Hepatocyte (in vitro differentiated cells): ENCODE data around the gene PLOD2. TPM values are rescaled to one million over a fixed set of nuclear protein-coding genes. Genes with fewer than 3 reads are reported as not detected.

Experiments
- DNase-seq: peaks from one replicate; pipeline ENCODE4 v3.0.0-alpha.2; 2016; ENCODE audit warnings: low spot score
- H2AFZ ChIP-seq: fragments of 200-600 bp; sonication (generic); 2 replicates; pipeline ENCODE4 v1.6.0; 2016; ENCODE audit warnings: antibody characterized with exemption, mild to moderate bottlenecking
- H3K27ac ChIP-seq: fragments of 200-600 bp; sonication (generic); 2 replicates; pipeline ENCODE4 v1.5.1; 2016; ENCODE audit warnings: mild to moderate bottlenecking
- H3K27me3 ChIP-seq: fragments of 200-600 bp; sonication (generic); 2 replicates; pipeline ENCODE4 v1.6.1; 2016
- H3K36me3 ChIP-seq: fragments of 200-600 bp; sonication (generic); replicated peaks from 2 replicates; pipeline ENCODE4 v1.5.1; 2016; ENCODE audit warnings: low read depth; ENCODE audit not compliant: insufficient read depth
- H3K4me1 ChIP-seq: fragments of 200-600 bp; sonication (generic); 2 replicates; pipeline ENCODE4 v1.5.1; 2016; ENCODE audit warnings: mild to moderate bottlenecking, moderate library complexity; ENCODE audit not compliant: insufficient read depth
- H3K4me2 ChIP-seq: fragments of 200-600 bp; sonication (generic); 2 replicates; pipeline ENCODE4 v1.6.0; 2016
- H3K4me3 ChIP-seq: fragments of 200-600 bp; sonication (generic); 2 replicates; pipeline ENCODE4 v1.5.1; 2016; ENCODE audit warnings: mild to moderate bottlenecking
- H3K79me2 ChIP-seq: fragments of 200-600 bp; sonication (generic); 2 replicates; pipeline ENCODE4 v1.6.0; 2017; ENCODE audit warnings: mild to moderate bottlenecking
- H3K9me2 ChIP-seq: fragments of 200-600 bp; sonication (generic); replicated peaks from 2 replicates; pipeline ENCODE4 v1.6.0; 2017; ENCODE audit warnings: mild to moderate bottlenecking; ENCODE audit not compliant: insufficient read depth
- H3K9me3 ChIP-seq: fragments of 200-600 bp; sonication (generic); 2 replicates; pipeline ENCODE4 v1.5.1; 2016; ENCODE audit warnings: low read depth, mild to moderate bottlenecking
- H4K20me1 ChIP-seq: fragments of 200-600 bp; sonication (generic); 2 replicates; pipeline ENCODE4 v1.6.0; 2016; ENCODE audit warnings: mild to moderate bottlenecking; ENCODE audit not compliant: insufficient read depth, poor library complexity, severe bottlenecking
- CTCF ChIP-seq: fragments of 200-600 bp; sonication (generic); IDR thresholded peaks from 2 replicates; pipeline ENCODE4 v1.5.1; 2016; ENCODE audit warnings: antibody characterized with exemption, mild to moderate bottlenecking; ENCODE audit not compliant: poor library complexity
- EZH2 ChIP-seq: fragments of 200-600 bp; sonication (generic); IDR thresholded peaks from 2 replicates; pipeline ENCODE4 v1.6.1; 2016; ENCODE audit warnings: antibody characterized with exemption, mild to moderate bottlenecking, borderline replicate concordance
- EZH2phosphoT487 ChIP-seq: fragments of 200-600 bp; sonication (generic); IDR thresholded peaks from one replicate; pipeline ENCODE4 v1.6.1; 2018; ENCODE audit warnings: antibody characterized with exemption, mild to moderate bottlenecking, low read depth, moderate library complexity; ENCODE audit not compliant: unreplicated experiment, severe bottlenecking
- WGBS: methylation state at CpG from one replicate; pipeline ENCODE4 v1.1.6; 2016; ENCODE audit warnings: low lambda C conversion rate; ENCODE audit errors: missing lambda C conversion rate; 5-methylcytosine and 5-hydroxymethylcytosine counted together
- polyA plus RNA-seq: library from polyadenylated mRNA; unstranded; fragments of >200 nt; fragmentation: Nextera tagmentation; extraction: Ambion mirVana; gene quantifications from 2 replicates; pipeline ENCODE4 v1.2.1, GENCODE V29; 2016
- total RNA-seq: library from RNA; depleted of rRNA; stranded (reverse); fragments of >200 nt; gene quantifications from 2 replicates; pipeline ENCODE4 v1.2.3, GENCODE V29; 2014

PLOD2 gene
- total and polyA plus RNA-seq, 2 experiments from 2014 or later = 97.3 to 148 TPM

GRCh38 chr3:146110161-146110560 lies 50.8 kb downstream of the PLOD2 start:
- TF ChIP-seq EZH2 (no peak), CTCF (no peak), EZH2phosphoT487 (no peak)
- H3K4me2 ChIP-seq = no peak overlapping the region
- no peak overlapping the region for H2AFZ ChIP-seq
- no peaks in the 10 kb centered on the region for H3K9me2 ChIP-seq
- no peak overlapping the region for H3K4me3 ChIP-seq
- no peak for DNase-seq
- H3K27me3 ChIP-seq = no peaks in the 10 kb centered on the region
- no peaks in the 10 kb centered on the region for H3K4me1 ChIP-seq
- 81% methylated on average over 1 of the region's 1 CpG for WGBS
- H3K27ac ChIP-seq = no peak overlapping the region
- no peaks in the 10 kb centered on the region for H3K9me3 ChIP-seq
- H4K20me1 ChIP-seq = no peaks in the 10 kb centered on the region
- H3K79me2 ChIP-seq = peaks cover 13% of the 10 kb centered on the region
- H3K36me3 ChIP-seq = peaks cover 3% of the 10 kb centered on the region

GRCh38 chr3:146106986-146107385 lies 54.0 kb downstream of the PLOD2 start:
- WGBS = 89% methylated on average over 5 of the region's 5 CpGs
- H3K4me3 ChIP-seq = no peak overlapping the region
- no peak for TF ChIP-seq EZH2
- no peak for TF ChIP-seq EZH2phosphoT487
- TF ChIP-seq CTCF = no peak
- H3K27ac ChIP-seq = no peak overlapping the region
- H4K20me1 ChIP-seq = no peaks in the 10 kb centered on the region
- H3K79me2 ChIP-seq = peaks cover 15% of the 10 kb centered on the region
- no peak overlapping the region for H3K4me2 ChIP-seq
- H2AFZ ChIP-seq = no peak overlapping the region
- H3K9me2 ChIP-seq = no peaks in the 10 kb centered on the region
- peaks cover 3% of the 10 kb centered on the region for H3K36me3 ChIP-seq
- no peaks in the 10 kb centered on the region for H3K9me3 ChIP-seq
- DNase-seq = no peak
- no peaks in the 10 kb centered on the region for H3K27me3 ChIP-seq
- no peaks in the 10 kb centered on the region for H3K4me1 ChIP-seq

- H3K4me1 ChIP-seq = no peaks in the 10 kb centered on the region
- no peak overlapping the region for H3K4me2 ChIP-seq
- TF ChIP-seq EZH2 (no peak), CTCF (no peak), EZH2phosphoT487 (no peak)
- peaks cover 3% of the 10 kb centered on the region for H3K36me3 ChIP-seq
- H3K4me3 ChIP-seq = no peak overlapping the region
- no peaks in the 10 kb centered on the region for H4K20me1 ChIP-seq
- no peak overlapping the region for H3K27ac ChIP-seq
- H3K9me3 ChIP-seq = no peaks in the 10 kb centered on the region
- no peak overlapping the region for H2AFZ ChIP-seq
- H3K9me2 ChIP-seq = no peaks in the 10 kb centered on the region
- peaks cover 12% of the 10 kb centered on the region for H3K79me2 ChIP-seq
- DNase-seq = no peak
- no peaks in the 10 kb centered on the region for H3K27me3 ChIP-seq
- WGBS = 90% methylated on average over 3 of the region's 3 CpGs
These were observed 56.9 kb downstream of the PLOD2 start for GRCh38 chr3:146104068-146104467.

- TF ChIP-seq EZH2 (no peak), CTCF (no peak), EZH2phosphoT487 (no peak)
- H2AFZ ChIP-seq = no peak overlapping the region
- peaks cover 3% of the 10 kb centered on the region for H3K36me3 ChIP-seq
- H3K27me3 ChIP-seq = no peaks in the 10 kb centered on the region
- H3K4me1 ChIP-seq = no peaks in the 10 kb centered on the region
- DNase-seq = no peak
- no peaks in the 10 kb centered on the region for H3K9me3 ChIP-seq
- peaks cover 12% of the 10 kb centered on the region for H3K79me2 ChIP-seq
- no peaks in the 10 kb centered on the region for H4K20me1 ChIP-seq
- H3K4me2 ChIP-seq = no peak overlapping the region
- H3K27ac ChIP-seq = no peak overlapping the region
- WGBS = 97% methylated on average over 3 of the region's 3 CpGs
- H3K9me2 ChIP-seq = no peaks in the 10 kb centered on the region
- H3K4me3 ChIP-seq = no peak overlapping the region
These were observed 58.1 kb downstream of the PLOD2 start for GRCh38 chr3:146102885-146103284.
